DND-41 (cell line): ENCODE measurements around the gene IL1RAPL2.

Experiments used
- ATAC-seq: fragments of 200-7000 bp; cut with Tn5 transposase; 3 replicates; pipeline ENCODE4 v1.9.1; 2021; ENCODE audit warnings: low read depth; ENCODE audit not compliant: insufficient read depth
- DNase-seq: peaks from one replicate; pipeline ENCODE4 v3.0.0-alpha.2; 2020
- H2AFZ ChIP-seq: 2 replicates; pipeline ENCODE4 v1.6.0; 2012; ENCODE audit warnings: low read depth, low read length
- H3K27ac ChIP-seq: 2 replicates; pipeline ENCODE4 v1.5.1; 2012; ENCODE audit warnings: low read length, inconsistent platforms
- H3K27me3 ChIP-seq: fragments of 200-600 bp; sonication (generic); 2 replicates; pipeline ENCODE4 v1.6.0; 2012; ENCODE audit warnings: low read length, mild to moderate bottlenecking, inconsistent platforms; ENCODE audit not compliant: insufficient read depth, poor library complexity
- H3K36me3 ChIP-seq: 2 replicates; pipeline ENCODE4 v1.5.1; 2012; ENCODE audit warnings: low read length, inconsistent platforms; ENCODE audit not compliant: insufficient read depth
- H3K4me1 ChIP-seq: 2 replicates; pipeline ENCODE4 v1.5.1; 2012; ENCODE audit warnings: mild to moderate bottlenecking, low read length; ENCODE audit not compliant: insufficient read depth
- H3K4me2 ChIP-seq: 2 replicates; pipeline ENCODE4 v1.6.0; 2012; ENCODE audit warnings: mild to moderate bottlenecking, moderate library complexity, low read length, inconsistent platforms; ENCODE audit not compliant: insufficient read depth
- H3K4me3 ChIP-seq, 2 experiments: fragments of 200-600 bp in 1 of 2; shearing (Covaris generic) in 1 of 2; 2 replicates each; pipeline ENCODE4 v1.5.1; 2012 to 2016; ENCODE audit warnings: inconsistent platforms in 2 of 2, low read length in 2 of 2, mild to moderate bottlenecking in 2 of 2, low read depth in 1 of 2, moderate library complexity in 1 of 2
- H3K79me2 ChIP-seq: 2 replicates; pipeline ENCODE4 v1.6.0; 2012; ENCODE audit warnings: low read length, inconsistent platforms; ENCODE audit not compliant: insufficient read depth
- H3K9ac ChIP-seq: 2 replicates; pipeline ENCODE4 v1.6.0; 2012; ENCODE audit warnings: low read depth, mild to moderate bottlenecking, inconsistent platforms, low read length, moderate library complexity
- H3K9me3 ChIP-seq: 2 replicates; pipeline ENCODE4 v1.5.1; 2012; ENCODE audit warnings: low read length, moderate library complexity, mild to moderate bottlenecking, inconsistent platforms; ENCODE audit not compliant: insufficient read depth, severe bottlenecking
- H4K20me1 ChIP-seq: 2 replicates; pipeline ENCODE4 v1.6.0; 2012; ENCODE audit warnings: low read length; ENCODE audit not compliant: insufficient read depth
- CTCF ChIP-seq: IDR thresholded peaks from 2 replicates; pipeline ENCODE4 v1.5.1; 2012; ENCODE audit warnings: borderline replicate concordance, low read length, moderate library complexity, mild to moderate bottlenecking; ENCODE audit not compliant: poor library complexity, severe bottlenecking; ENCODE audit errors: extremely low read depth
- EZH2 ChIP-seq: IDR thresholded peaks from 3 replicates; pipeline ENCODE4 v1.6.1; 2012; ENCODE audit warnings: borderline replicate concordance, low read depth, mild to moderate bottlenecking, moderate library complexity, low read length, inconsistent platforms; ENCODE audit not compliant: severe bottlenecking

The IL1RAPL2 gene

DNA sequence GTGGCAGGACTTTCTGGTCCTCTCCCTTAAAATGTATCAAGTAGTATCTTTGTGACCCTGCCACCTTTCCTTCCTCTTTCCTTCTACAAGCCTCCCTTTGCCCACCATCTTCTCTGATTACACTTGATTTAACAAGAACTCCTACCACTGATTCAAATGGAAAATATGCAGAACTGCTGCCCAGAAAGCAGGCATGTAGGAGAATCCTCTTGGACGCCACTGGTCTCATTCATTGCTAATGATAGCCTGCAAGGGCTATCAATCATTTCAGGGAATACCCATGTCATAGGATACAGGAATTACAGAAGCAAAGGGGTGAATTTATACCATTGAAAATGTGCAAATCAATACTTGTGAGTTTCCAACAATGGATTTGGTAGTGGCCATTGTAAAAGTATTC is 961.8 kb downstream of the IL1RAPL2 start:
- Histone ChIP-seq H3K9me3 (no peaks in the 10 kb centered on the region), H3K36me3 (no peaks in the 10 kb centered on the region), H3K27me3 (no peaks in the 10 kb centered on the region), H3K4me1 (no peaks in the 10 kb centered on the region), H3K27ac (no peak overlapping the region), H3K9ac (no peak overlapping the region), H2AFZ (no peak overlapping the region), H3K4me2 (no peak overlapping the region), H3K79me2 (no peaks in the 10 kb centered on the region), H3K4me3 (no peak overlapping the region), H4K20me1 (no peaks in the 10 kb centered on the region)
- ATAC-seq: no peak
- DNase-seq: no peak
- TF ChIP-seq CTCF: no peak
- TF ChIP-seq EZH2: no peak

DNA sequence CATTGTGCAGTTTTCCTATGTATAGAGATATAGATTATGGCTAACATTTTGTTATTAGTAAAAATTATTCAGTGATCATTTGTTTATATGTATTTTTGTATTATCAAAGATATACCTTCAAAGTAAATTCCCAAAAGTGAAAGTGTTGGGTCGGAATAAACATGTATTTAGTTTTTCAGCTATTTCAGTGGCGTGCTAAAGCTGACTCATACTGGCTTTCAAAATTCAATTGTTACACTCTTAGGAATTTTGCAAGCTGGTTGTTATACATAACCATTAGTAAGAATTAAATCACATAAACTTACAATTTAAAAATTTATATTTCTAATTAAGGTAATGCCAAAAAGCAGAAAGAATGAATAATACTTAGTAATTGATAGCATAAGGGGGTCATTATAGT is 968.0 kb downstream of the IL1RAPL2 start:
- DNase-seq: no peak
- no peak overlapping the region for H3K27ac ChIP-seq
- ATAC-seq: no peak
- H4K20me1 ChIP-seq: no peaks in the 10 kb centered on the region
- no peaks in the 10 kb centered on the region for H3K27me3 ChIP-seq
- TF ChIP-seq EZH2: no peak
- no peak for TF ChIP-seq CTCF
- H3K9ac ChIP-seq: no peak overlapping the region
- H2AFZ ChIP-seq: no peak overlapping the region
- no peaks in the 10 kb centered on the region for H3K9me3 ChIP-seq
- no peak overlapping the region for H3K4me3 ChIP-seq
- H3K79me2 ChIP-seq: no peaks in the 10 kb centered on the region
- H3K4me2 ChIP-seq: no peak overlapping the region
- H3K4me1 ChIP-seq: no peaks in the 10 kb centered on the region
- no peaks in the 10 kb centered on the region for H3K36me3 ChIP-seq

DNA sequence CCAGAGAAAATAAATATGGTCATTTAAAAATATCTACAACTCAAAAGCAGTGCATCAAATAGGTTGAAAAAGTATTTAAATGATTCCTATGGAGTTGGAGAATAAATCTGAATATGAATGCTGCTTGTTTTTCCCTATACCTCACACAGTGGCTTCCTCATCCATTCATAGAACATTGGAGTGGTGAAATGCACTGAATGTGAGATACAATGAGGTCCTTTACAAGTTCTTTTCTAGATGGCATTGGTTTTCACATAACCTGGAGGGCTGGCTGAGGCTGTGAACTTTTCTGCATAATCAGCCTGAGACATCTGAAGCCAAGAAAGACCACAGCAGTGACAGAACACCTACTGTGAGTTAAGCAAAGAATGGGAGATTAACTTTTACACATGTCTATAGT is 977.3 kb downstream of the IL1RAPL2 start:
- no peaks in the 10 kb centered on the region for H3K36me3 ChIP-seq
- H3K9ac ChIP-seq: no peak overlapping the region
- TF ChIP-seq EZH2: no peak
- no peak for TF ChIP-seq CTCF
- no peaks in the 10 kb centered on the region for H3K4me1 ChIP-seq
- no peaks in the 10 kb centered on the region for H3K9me3 ChIP-seq
- H3K27ac ChIP-seq: no peak overlapping the region
- H4K20me1 ChIP-seq: no peaks in the 10 kb centered on the region
- H3K27me3 ChIP-seq: no peaks in the 10 kb centered on the region
- H2AFZ ChIP-seq: no peak overlapping the region
- no peak for ATAC-seq
- H3K4me2 ChIP-seq: no peak overlapping the region
- no peaks in the 10 kb centered on the region for H3K79me2 ChIP-seq
- H3K4me3 ChIP-seq: no peak overlapping the region
- no peak for DNase-seq
